NCI-H146 treated with DMSO at 0.1 percent for 48 hours (cell line): ENCODE measurements around the gene SIDT2.

ENCODE experiments used
- DNase-seq: peaks from one replicate; lab custom pipeline; 2025; ENCODE audit not compliant: unreplicated experiment; lab: John Stamatoyannopoulos, UW

Gene SIDT2

DNA sequence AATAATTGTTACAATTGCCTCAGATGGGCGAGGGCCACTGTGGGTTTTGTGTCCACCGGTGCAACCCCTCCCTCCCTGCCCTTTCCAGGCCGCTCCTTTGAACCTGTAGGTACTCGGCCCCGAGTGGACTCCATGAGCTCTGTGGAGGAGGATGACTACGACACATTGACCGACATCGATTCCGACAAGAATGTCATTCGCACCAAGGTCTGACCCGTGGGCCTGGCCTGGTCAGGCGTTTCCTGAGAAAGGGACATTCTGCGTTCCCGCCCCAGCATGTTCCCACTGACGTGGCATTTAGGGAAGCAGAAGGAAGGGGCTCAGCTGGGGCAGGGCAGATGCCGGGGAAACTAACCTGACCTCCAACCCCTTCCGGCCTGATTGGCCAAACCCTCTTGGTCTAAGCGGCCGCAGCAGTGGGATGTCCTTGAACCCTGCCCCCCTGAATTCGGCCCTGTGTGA is 10.1 kb downstream of the SIDT2 start:
- no peak for DNase-seq

DNA sequence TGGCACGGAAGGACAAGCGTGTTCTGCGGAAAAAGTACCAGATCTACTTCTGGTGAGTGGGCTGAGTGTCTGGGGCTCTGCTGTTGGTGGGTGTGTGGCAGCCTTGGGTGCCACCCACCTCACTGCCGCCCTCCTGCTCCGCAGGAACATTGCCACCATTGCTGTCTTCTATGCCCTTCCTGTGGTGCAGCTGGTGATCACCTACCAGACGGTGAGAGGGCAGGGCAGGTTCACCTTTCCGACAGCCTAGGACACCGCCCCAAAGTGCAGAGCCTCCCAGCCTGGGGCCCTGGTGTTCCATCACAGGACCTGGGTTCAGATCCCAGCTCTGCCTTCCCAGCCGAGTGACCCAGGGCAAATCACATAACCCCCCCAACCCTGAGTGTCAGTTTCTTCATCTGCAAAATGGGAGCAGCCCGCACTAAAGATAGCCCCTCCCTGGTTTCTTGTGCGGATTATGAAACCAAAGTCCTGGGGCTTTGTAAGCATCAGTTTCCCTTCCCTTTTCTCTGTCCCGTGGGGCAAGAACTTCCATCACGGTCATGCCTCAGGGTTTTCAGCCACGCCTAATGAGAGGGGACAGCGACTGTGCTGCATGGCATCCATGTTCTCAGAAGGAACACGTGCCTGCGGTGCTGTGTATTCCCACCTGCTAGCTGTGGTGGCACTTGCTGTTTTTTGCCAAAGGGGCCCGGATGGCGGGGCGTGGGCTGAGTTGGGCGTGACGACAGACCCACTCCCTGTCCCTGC is 10.8 kb downstream of the SIDT2 start:
- DNase-seq, result no peak

- no peak for DNase-seq
These were observed 11.5 kb downstream of the SIDT2 start for GRCh38 chr11:117189941-117190544.

GRCh38 chr11:117191680-117192400 is 13.3 kb downstream of the SIDT2 start:
- no peak for DNase-seq

GRCh38 chr11:117192401-117192875 is 13.9 kb downstream of the SIDT2 start:
- DNase-seq, result no peak

GRCh38 chr11:117193130-117194020 is 14.8 kb downstream of the SIDT2 start:
- no peak for DNase-seq

DNA sequence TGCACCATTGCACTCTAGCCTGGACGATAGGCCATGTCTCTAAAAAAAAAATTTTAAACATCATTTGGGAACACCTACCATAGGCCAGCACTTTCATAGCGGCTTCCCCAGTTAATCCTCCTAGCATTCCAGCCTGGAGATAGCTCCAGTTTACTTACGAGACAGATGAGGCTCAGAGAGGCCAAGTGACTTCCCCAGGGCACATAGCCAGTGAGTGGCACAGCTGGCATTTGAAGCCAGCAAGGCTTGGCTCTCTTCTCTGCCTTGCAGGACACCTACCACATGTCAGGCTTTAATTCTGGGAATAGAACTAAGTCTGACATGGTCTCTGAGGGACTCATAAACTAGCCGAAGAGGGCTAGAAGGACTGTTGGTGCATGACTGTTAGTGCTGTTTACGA is 15.7 kb downstream of the SIDT2 start:
- DNase-seq, result no peak

GRCh38 chr11:117195258-117195657 is 16.7 kb downstream of the SIDT2 start:
- no peak for DNase-seq

- DNase-seq, result no peak
These were observed 17.2 kb downstream of the SIDT2 start for GRCh38 chr11:117195761-117196160.

DNA sequence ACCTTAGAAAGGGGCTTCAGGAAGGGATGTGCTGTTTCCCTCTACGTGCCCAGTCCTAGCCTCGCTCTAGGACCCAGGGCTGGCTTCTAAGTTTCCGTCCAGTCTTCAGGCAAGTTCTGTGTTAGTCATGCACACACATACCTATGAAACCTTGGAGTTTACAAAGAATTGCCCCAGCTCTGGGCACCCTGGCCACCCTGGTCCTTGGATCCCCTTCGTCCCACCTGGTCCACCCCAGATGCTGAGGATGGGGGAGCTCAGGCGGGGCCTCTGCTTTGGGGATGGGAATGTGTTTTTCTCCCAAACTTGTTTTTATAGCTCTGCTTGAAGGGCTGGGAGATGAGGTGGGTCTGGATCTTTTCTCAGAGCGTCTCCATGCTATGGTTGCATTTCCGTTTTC is 18.5 kb downstream of the SIDT2 start:
- no peak for DNase-seq

DNA sequence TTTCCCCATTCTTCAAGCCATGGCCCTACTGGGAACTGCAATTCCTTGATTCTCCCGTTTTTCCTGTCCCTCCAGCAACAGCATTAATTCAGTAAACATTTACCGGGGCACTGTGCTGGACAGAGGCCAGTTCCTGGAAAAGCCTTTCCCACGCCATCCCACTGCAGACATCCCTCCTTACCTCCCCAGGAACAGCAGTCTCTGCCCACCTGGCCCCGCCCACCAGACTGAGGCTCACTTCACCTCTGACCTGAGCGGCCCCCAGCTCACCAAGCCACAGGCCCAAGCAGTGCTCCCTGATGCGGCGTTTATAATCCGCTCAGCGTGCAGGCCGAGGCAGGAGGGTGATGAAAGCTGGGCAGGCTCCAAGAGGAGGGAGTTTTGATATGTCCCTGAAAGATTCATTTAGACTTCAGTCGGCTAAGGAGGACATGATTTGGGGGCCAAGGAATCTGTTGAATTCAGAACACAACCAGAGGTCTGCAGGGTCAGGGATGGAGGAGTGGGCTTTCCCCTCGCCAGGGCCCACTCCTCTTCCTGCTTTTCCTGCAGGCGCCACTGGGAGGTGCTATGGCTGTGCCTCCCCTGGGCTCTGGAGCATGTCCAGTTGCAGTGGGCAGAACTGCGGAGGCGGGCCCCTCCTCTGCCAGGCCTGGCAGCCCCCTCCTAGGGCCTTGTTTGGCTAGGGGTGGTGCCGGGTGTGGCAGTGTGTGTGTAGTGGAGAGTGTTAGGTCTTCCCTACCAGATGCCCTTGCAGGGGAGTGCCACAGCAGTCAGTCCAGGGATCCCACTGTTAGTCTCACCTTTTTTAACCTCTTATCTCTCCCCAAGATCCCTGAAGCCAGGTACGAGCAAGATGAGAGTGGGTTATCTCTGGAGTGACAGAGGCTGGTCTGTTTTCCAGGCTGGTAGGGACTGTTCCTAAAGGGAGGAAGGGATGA is 19.2 kb downstream of the SIDT2 start:
- no peak for DNase-seq

DNA sequence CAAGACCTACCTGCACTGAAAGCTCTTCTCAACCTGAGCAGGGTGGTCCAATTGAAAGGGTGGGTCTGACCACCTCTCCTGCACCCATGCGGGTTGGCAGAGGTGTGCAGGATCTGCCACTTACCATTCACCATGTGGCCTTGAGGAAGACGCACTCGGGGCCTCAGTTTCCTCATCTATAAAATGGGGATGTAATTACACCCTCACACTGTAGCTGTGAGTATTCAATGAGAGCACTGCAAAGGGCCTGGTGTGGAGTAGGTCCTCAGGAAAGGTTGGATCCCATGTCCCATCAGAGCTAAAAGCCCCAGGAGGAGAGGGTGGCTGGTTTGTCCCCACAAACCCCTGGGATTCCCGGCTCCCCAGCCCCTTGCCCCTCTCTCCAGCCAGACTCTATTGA is 20.1 kb downstream of the SIDT2 start:
- DNase-seq, result no peak

- DNase-seq, result no peak
These were observed 20.7 kb downstream of the SIDT2 start, which contains the start of gene TAGLN for GRCh38 chr11:117199053-117199915. Gene TAGLN, plus strand, starts transcription at chr11:117199370. Its CDS starts 3,644 bp downstream, at chr11:117203014.

GRCh38 chr11:117199916-117200812 is 21.6 kb downstream of the SIDT2 start:
- DNase-seq, result no peak

GRCh38 chr11:117200813-117201657 is 22.5 kb downstream of the SIDT2 start:
- no peak for DNase-seq

GRCh38 chr11:117201658-117202305 is 23.2 kb downstream of the SIDT2 start:
- no peak for DNase-seq
